Measurements from ENCODE around the gene LTBP2.

The LTBP2 gene

DNA sequence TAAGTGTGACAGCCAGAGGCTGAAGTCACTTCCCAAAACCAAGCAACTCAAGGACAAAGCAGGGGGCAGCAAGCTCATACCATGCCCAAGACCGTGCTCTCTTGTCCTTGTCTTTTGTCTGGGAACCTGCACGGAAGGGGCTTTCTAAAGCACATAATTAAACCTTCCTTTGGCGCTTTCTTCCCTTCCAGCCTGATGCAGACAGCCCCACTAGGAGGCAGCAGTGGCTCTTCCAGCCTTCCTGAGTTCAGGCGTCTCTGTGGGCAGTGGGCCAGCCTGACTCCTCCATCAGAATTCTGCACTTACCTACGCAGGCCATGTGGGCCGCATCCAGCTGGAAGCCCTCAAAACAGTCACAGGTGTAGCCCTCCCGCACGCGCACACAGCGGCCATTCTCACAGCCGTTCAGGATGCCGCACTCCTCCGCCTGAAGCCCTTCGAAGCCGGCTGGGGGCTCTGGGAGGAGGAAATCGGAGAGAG is 110.9 kb downstream of the LTBP2 start:
- H3K27me3 ChIP-seq (replicated peaks), result no peaks in the 10 kb centered on the region

DNA sequence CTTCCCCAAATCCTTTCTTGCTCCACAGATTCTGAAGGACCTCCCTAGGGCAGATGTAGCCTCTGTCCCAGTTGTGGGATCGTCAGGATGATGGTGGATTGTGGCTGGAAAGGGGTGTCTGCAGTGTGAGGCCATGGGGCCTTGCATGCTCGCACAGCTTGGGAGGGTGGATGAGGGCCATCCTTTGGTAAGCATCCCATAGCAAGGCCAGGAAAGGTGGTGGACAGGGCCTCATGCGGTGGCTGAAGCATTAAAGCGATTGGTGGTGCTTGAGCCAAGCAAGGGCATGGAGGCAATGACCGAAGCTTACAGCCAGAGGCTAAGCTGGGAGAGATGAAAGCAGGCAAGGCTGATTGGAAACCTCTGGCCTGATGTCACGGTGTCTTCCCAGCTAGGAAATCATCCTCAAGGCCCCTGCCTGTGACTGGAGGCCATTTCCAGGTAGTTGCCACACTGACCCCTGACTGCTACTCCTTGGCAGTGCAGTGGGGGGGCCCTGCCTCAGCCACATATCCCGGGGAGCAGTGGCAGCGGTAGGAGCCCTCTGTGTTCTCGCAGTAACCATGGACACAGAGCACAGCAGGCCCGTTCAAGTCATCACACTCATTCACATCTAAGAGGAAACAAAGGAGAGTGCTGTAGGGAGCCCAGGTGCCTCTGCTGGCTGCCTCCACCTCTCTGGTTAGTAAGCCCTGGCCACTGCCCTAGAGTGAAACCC is 111.5 kb downstream of the LTBP2 start:
- Histone ChIP-seq H3K27me3 (replicated peaks) (no peaks in the 10 kb centered on the region), H3K27ac (no peak overlapping the region), H3K36me3 (replicated peaks) (peaks cover 17% of the 10 kb centered on the region), H3K4me3 (ENCODE audit: low read depth, low read length) (no peak overlapping the region)
- in situ Hi-C loops (cut with HindIII; ENCODE audit: low pct_ligation_motif_present, low sequenced_read_pairs), result no loop called here
- DNase-seq, result no peak
- TF ChIP-seq, protein P1, sequence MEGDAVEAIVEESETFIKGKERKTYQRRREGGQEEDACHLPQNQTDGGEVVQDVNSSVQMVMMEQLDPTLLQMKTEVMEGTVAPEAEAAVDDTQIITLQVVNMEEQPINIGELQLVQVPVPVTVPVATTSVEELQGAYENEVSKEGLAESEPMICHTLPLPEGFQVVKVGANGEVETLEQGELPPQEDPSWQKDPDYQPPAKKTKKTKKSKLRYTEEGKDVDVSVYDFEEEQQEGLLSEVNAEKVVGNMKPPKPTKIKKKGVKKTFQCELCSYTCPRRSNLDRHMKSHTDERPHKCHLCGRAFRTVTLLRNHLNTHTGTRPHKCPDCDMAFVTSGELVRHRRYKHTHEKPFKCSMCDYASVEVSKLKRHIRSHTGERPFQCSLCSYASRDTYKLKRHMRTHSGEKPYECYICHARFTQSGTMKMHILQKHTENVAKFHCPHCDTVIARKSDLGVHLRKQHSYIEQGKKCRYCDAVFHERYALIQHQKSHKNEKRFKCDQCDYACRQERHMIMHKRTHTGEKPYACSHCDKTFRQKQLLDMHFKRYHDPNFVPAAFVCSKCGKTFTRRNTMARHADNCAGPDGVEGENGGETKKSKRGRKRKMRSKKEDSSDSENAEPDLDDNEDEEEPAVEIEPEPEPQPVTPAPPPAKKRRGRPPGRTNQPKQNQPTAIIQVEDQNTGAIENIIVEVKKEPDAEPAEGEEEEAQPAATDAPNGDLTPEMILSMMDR (IDR thresholded peaks at IDR 0.05; ENCODE audit: low read depth, low read length, missing control alignments), result no peak

More for the DNA sequence above, 110.9 kb downstream of the LTBP2 start:
- TF ChIP-seq, protein P1 (IDR thresholded peaks at IDR 0.05; ENCODE audit: low read depth, low read length, missing control alignments), result peak; percentile 94
- H3K27ac ChIP-seq, result no peak overlapping the region
- in situ Hi-C loops (cut with HindIII; ENCODE audit: low pct_ligation_motif_present, low sequenced_read_pairs), result no loop called here
- H3K36me3 ChIP-seq (replicated peaks), result peaks cover 17% of the 10 kb centered on the region
- no peak overlapping the region for H3K4me3 ChIP-seq (ENCODE audit: low read depth, low read length)
- DNase-seq, result peak; percentile 59

DNA sequence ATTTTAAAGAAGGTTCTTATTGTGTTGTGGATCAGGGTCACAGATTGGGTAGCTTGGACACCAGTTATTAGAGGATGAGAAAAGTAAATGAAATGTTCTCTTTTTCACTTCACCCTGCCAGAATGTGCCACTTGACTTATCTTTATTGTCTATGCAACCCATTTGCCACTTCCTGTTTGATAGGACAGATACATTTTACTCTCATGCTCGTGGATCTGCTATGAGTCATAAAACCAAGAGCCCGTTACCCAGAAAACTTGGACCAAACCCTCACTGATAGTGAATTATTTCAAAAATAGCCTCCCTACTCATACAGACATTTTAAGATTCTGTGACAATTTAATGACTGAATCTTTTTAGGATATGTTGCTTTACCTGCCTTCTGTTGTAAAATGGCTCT is 116.7 kb downstream of the LTBP2 start:
- in situ Hi-C loops (cut with HindIII; ENCODE audit: low pct_ligation_motif_present, low sequenced_read_pairs), result no loop called here
- TF ChIP-seq, protein P1 (IDR thresholded peaks at IDR 0.05; ENCODE audit: low read depth, low read length, missing control alignments), result no peak
- Histone ChIP-seq H3K36me3 (replicated peaks) (peaks cover 2% of the 10 kb centered on the region), H3K27me3 (replicated peaks) (no peaks in the 10 kb centered on the region), H3K4me3 (ENCODE audit: low read depth, low read length) (no peak overlapping the region), H3K27ac (no peak overlapping the region)
- DNase-seq, result no peak

DNA sequence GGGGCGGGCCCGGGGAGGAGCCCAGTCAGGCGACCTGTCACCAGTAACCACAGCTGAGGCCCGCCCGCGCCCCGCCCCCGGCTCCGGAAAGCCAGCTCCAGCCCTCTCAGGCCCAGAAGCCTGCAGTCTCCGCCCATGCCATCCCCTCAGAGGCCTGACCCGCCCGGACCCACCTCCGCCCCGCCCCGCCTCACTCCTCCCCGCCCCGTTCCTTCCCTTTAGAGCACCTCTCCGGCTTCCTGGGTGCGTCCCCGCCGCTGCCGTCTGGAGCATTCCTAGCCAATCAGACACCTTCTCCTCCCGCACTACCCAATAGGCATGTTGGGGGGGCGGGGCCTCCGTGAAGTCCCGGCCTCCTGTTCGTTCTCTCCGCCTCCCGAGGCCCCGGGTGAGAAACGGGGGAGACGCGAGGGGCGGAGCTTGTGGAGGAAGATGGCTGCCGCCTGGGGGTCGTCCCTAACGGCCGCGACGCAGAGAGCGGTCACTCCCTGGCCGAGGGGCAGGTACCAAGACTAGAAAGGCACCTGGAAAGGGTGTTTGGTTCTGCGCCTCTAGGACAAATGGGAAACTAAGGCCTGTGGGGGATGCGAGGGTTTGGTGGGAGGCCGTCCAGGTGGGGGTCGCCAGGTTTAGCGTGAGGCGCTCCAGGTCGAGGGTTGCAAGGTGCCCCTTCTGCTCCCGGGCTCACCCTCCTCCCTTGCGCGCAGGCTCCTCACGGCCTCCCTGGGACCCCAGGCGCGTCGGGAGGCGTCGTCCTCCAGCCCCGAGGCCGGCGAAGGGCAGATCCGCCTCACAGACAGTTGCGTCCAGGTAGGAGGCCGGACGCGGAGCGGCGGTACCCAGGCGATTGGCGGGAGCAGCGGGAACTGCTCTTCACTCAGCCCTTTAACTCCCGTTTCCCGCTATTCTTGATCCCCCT is 118.4 kb downstream of the LTBP2 start, which contains the start of gene ISCA2:
Gene ISCA2, plus strand, starts transcription at position 423 of the 919 bp plus-strand sequence. Its CDS starts 10 bp downstream, at position 433.
- no peaks in the 10 kb centered on the region for H3K36me3 ChIP-seq (replicated peaks)
- TF ChIP-seq, protein P1 (IDR thresholded peaks at IDR 0.05; ENCODE audit: low read depth, low read length, missing control alignments), result no peak
- H3K4me3 ChIP-seq (ENCODE audit: low read depth, low read length), result peak within 1 kb of the TSS; percentile 98
- peak; percentile 99 for DNase-seq
- no peaks in the 10 kb centered on the region for H3K27me3 ChIP-seq (replicated peaks)
- peak within 1 kb of the TSS; percentile 83 for H3K27ac ChIP-seq
- in situ Hi-C loops (cut with HindIII; ENCODE audit: low pct_ligation_motif_present, low sequenced_read_pairs), result no loop called here

DNA sequence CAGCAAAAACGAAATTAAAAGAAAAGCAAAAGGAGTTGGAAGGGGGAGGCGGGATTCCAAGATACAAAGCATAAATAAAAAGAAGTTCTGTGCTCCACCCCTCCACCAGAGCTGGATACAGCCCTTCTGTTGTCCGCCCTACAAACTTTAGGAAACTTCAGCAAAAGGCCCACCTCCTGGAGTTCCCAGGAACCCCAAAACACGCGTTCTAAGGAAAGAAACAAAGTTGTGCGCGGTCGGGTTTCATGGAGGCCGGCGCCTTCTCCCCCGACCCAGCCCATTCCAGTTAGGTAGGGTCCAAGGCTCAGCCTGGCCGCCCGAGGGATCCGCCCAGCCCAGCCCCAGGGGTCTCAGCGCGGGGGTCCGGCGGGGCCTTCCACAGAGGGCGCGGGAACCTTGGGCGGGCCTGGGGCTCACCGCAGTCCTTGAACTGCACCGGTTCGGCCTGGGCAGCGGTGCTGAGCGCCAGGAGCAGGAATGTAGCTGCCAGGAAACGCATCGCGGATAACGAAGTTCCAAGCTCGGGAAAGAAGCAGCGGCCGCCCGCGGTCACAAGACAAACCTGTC is 119.2 kb downstream of the LTBP2 start, which contains the start of gene NPC2:
Gene NPC2, minus strand, starts transcription at position 530 of the 567 bp plus-strand sequence. Its CDS starts 31 bp downstream, at position 499.
- DNase-seq, result no peak
- Histone ChIP-seq H3K27me3 (replicated peaks) (no peaks in the 10 kb centered on the region), H3K4me3 (ENCODE audit: low read depth, low read length) (peak within 1 kb of the TSS; percentile 98), H3K36me3 (replicated peaks) (no peaks in the 10 kb centered on the region), H3K27ac (peak within 1 kb of the TSS; percentile 83)
- in situ Hi-C loops (cut with HindIII; ENCODE audit: low pct_ligation_motif_present, low sequenced_read_pairs), result no loop called here
- TF ChIP-seq, protein P1 (IDR thresholded peaks at IDR 0.05; ENCODE audit: low read depth, low read length, missing control alignments), result no peak

All from brain microvascular endothelial cell (primary cell).